ENCODE measurements around the gene USP22.

USP22 gene

DNA sequence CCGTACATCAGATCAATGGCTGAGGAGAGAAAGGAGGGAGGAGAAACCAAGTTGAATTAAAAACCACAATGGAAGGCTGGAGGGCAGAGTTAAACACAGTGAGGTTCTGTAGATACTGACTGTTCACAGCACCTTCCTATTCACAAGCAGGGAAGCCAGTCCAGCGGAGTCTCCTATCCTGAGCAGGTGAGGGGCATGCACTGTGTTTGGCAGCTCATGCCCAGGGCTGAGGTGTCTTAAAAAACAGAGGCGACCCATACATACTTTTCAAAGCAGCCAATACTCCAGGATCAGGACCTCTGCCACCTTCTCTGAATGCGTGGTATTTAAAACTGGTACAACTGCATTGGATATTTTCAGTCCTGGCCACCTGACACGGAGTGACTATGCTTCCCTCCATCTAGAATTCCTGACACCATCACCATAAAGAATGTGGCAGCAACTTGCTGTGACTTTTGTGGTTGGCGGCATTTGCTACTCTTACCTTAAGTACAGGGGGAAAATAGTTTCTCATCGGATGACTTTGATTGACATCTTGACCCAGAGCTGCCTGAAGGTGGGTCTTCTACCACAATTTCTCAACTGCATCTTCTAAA lies 21.5 kb downstream of the USP22 start:
- in situ Hi-C loops (cut with HindIII; ENCODE audit: low sequenced_read_pairs), result no loop called here
- no peak for DNase-seq (ENCODE audit: low read depth)
- TF ChIP-seq, protein P1, sequence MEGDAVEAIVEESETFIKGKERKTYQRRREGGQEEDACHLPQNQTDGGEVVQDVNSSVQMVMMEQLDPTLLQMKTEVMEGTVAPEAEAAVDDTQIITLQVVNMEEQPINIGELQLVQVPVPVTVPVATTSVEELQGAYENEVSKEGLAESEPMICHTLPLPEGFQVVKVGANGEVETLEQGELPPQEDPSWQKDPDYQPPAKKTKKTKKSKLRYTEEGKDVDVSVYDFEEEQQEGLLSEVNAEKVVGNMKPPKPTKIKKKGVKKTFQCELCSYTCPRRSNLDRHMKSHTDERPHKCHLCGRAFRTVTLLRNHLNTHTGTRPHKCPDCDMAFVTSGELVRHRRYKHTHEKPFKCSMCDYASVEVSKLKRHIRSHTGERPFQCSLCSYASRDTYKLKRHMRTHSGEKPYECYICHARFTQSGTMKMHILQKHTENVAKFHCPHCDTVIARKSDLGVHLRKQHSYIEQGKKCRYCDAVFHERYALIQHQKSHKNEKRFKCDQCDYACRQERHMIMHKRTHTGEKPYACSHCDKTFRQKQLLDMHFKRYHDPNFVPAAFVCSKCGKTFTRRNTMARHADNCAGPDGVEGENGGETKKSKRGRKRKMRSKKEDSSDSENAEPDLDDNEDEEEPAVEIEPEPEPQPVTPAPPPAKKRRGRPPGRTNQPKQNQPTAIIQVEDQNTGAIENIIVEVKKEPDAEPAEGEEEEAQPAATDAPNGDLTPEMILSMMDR (IDR thresholded peaks at IDR 0.05; ENCODE audit: low read depth, low read length, missing control alignments), result no peak
- H3K4me3 ChIP-seq (ENCODE audit: low read depth, low read length), result no peak overlapping the region

DNA sequence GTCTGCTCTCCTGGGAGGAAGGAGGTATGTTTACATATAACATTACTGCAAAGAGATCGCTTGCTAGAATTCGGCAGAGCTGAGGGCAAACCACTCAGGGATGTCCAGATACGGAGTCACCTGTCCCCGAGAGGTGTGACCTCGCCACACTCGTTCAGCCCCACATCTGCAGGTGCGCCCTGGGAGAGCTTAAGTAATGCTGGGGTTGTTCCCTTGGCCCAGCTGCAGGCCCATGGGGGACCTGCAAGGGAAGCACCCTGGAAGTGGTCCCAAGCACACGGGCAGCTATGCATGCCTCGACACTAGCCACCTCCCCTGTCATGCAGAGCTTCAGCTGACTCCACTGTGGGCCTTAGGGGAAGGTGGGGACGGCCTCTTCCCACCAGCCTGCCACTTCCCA lies 22.2 kb downstream of the USP22 start:
- TF ChIP-seq, protein P1 (IDR thresholded peaks at IDR 0.05; ENCODE audit: low read depth, low read length, missing control alignments), result no peak
- DNase-seq (ENCODE audit: low read depth), result no peak
- in situ Hi-C loops (cut with HindIII; ENCODE audit: low sequenced_read_pairs), result no loop called here

DNA sequence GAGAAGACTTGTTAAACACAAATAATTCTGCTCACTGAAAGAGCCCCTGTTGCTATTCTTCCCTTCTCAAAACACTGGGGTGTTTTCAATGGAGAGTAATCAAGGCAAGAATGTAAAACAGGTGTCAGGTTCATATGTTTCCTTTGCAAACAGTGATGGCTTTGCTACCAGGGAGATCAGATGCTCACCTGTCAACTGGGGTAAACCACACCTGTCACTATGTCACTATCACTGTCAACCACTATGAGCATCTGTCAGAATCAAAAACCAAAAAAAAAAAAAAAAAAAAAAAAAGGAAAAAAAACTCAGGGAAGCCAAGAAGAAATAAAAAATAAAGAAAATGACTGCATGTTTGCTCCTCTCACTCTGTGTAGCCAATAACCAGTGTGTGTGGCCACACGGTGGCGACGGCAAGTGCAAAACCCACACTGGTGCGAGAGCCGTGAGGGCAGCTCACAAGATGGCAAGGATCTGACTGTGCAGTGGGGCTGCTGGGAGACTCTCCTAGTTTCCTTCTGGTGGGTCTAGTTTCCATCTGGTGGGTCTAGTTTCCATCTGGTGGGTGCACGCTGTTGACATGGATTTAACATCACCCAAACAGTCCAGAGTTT lies 22.7 kb downstream of the USP22 start:
- in situ Hi-C loops (cut with HindIII; ENCODE audit: low sequenced_read_pairs), result no loop called here
- no peak for DNase-seq (ENCODE audit: low read depth)
- H3K4me3 ChIP-seq (ENCODE audit: low read depth, low read length), result no peak overlapping the region
- TF ChIP-seq, protein P1 (IDR thresholded peaks at IDR 0.05; ENCODE audit: low read depth, low read length, missing control alignments), result peak; percentile 30

More for the DNA sequence above, 22.2 kb downstream of the USP22 start:
- H3K4me3 ChIP-seq (ENCODE audit: low read depth, low read length), result no peak overlapping the region

DNA sequence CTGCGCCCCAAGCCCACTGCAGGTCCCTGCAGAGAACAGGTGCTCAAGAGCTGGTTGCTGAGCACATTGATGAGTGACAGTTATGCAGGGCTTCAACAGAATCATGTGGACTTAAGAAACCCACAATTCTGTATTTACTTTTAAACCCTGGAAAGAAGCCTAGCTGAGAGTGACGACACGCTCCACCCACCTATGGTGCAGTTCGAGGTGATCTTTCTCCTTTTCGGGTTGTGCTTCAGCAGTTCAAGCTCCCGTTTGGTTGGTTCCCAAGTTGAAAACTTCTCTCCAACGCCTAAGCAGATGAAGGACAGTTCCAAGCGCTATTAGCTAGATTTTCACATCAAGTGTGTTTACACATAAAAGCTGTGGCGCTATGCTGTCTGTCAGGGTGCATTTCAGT lies 23.9 kb downstream of the USP22 start:
- DNase-seq (ENCODE audit: low read depth), result no peak
- no peak overlapping the region for H3K4me3 ChIP-seq (ENCODE audit: low read depth, low read length)
- TF ChIP-seq, protein P1 (IDR thresholded peaks at IDR 0.05; ENCODE audit: low read depth, low read length, missing control alignments), result no peak
- in situ Hi-C loops (cut with HindIII; ENCODE audit: low sequenced_read_pairs), result no loop called here

DNA sequence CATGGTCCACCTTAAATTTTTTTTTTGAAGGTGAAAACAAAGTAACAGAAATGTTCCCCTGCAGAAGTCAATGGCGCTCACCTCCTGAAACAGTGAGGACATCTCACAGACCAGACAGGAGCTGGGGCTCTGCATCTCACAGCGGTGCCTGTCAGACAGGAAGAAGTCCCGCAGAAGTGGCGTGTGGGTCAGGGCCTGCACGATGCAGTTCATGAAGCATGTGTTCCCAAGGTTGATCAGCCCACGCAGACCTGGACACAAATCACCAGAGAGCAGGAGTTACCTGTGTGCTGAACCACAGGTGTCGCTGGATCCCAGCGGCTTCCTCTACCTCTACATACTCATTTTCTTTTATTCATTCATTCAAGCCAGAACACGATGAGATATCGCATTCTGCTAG lies 24.9 kb downstream of the USP22 start:
- in situ Hi-C loops (cut with HindIII; ENCODE audit: low sequenced_read_pairs), result no loop called here
- DNase-seq (ENCODE audit: low read depth), result no peak
- H3K4me3 ChIP-seq (ENCODE audit: low read depth, low read length), result no peak overlapping the region
- TF ChIP-seq, protein P1 (IDR thresholded peaks at IDR 0.05; ENCODE audit: low read depth, low read length, missing control alignments), result no peak

DNA sequence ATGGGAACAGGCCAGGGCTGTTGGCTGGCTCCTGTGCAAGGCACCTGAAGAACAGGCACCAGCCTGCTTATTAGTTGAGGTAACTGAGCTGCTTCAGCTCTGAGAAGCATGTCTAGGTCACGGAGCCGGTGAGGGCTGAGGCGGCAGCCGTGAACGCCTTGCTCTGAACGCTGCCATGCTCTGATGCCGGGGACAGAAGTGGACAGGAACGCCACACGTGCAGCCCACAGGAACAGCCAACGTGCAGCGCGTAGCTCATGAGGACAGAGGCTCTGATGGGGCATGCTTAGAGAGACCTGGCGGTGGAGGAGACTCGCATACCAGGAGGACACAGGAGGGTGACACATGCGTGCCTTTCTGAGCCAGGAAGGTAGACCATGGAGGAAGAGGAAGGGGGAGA lies 25.6 kb downstream of the USP22 start:
- no peak overlapping the region for H3K4me3 ChIP-seq (ENCODE audit: low read depth, low read length)
- DNase-seq (ENCODE audit: low read depth), result no peak
- TF ChIP-seq, protein P1 (IDR thresholded peaks at IDR 0.05; ENCODE audit: low read depth, low read length, missing control alignments), result no peak
- in situ Hi-C loops (cut with HindIII; ENCODE audit: low sequenced_read_pairs), result no loop called here

Measured in astrocyte of the cerebellum (primary cell).